HG03442 (cell line): ENCODE results near the gene COX5B.
"Not testable (repeated sequence)": the region's sequence is repeated elsewhere in the genome, so short reads cannot be mapped to it uniquely, and the experiment has no call there.

Source experiments
- ATAC-seq: cut with Tn5 transposase; IDR thresholded peaks from one replicate; pipeline ENCODE4 v1.9.1; 2021; ENCODE audit warnings: mild to moderate bottlenecking, moderate library complexity; ENCODE audit not compliant: unreplicated experiment

Gene COX5B

DNA sequence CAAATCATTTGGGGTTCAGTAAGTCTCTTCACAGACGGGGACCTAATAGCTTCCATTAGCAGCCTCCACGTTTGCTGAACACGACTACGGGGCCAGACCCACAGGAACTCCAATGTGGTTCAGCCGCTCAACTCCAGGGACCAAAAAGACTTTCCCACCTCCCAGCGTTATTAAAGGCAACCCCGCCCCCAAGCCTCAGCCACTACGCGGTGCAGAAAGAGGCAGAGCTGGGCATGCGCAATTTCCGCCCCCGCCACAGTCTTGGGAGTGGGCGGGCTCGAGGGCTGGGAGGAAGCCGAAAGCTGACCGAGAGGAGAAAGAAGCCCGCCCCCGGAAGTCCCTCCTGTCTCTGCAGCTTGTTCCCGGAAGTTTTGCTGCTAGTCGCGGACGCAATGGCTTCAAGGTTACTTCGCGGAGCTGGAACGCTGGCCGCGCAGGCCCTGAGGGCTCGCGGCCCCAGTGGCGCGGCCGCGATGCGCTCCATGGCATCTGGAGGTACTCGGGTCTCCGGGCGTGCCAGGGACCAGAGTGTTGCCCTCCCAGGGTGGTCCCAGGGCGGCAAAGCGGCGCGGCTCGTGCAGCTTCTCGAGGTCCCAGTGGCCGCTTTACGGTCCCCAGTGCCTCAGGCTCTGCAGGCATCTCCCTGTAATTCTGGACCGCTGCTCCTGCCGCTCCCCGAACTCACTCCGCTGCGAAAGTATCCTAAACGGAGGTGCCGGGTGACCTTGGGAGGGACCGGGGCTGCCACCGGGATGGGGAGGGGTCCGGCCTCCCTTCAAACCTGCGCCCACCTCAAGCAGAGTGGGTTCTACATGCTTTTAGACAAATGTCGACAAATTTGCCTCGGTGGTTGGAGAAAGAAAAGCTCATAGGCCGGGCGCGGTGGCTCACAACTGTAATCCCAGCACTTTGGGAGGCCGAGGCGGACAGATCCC, at the start of gene COX5B:
Gene COX5B, plus strand, starts transcription at position 368 of the 935 bp plus-strand sequence. Its CDS starts 25 bp downstream, at position 393.
- ATAC-seq = peak; percentile 93

- ATAC-seq = not testable (repeated sequence)
Observed at GRCh38 chr2:97596180-97596579, 49.7 kb upstream of the COX5B start.

GRCh38 chr2:97601537-97601936, 44.3 kb upstream of the COX5B start:
- ATAC-seq = not testable (repeated sequence)

DNA sequence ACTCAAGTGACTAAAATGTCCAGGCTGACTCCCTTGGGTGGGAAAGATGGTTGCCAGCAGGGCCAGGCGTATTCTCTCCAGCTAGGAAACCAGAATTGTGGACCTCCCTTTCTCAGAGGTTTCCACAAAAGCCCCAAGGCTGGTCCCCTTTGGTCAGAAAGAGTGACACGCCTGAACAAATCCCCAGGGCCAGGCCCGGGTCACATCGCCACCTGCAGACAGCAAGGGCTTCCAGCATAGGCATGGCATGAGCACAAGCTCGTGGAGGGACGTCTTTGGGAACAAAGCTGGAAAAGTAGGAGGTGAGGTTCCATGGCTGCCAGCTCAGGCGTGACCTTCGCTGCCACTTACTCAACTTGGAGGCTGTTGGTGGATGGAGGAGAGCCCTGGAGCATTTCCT, 40.8 kb upstream of the COX5B start:
- ATAC-seq = not testable (repeated sequence)

GRCh38 chr2:97605524-97606339, 40.1 kb upstream of the COX5B start:
- not testable (repeated sequence) for ATAC-seq

DNA sequence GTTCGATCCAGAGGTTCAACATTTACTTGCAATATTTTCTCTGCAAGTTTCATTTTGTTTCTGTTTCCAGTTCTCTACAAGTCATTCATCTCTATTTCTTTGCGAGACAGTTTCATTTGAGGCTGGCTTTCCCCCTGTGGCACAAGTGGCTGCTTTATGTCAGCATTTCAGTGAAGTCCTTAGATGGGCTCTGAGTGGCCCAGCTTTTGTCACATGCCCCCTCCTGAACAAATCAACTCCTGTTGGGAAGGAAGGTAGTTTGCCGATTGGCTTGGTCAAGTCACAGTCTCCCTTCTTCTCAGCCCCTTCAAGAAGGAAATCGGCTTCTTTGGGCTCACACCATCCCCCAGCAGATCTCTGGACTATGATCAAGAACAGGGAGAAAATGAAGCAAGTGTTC, 37.1 kb upstream of the COX5B start:
- ATAC-seq = not testable (repeated sequence)

DNA sequence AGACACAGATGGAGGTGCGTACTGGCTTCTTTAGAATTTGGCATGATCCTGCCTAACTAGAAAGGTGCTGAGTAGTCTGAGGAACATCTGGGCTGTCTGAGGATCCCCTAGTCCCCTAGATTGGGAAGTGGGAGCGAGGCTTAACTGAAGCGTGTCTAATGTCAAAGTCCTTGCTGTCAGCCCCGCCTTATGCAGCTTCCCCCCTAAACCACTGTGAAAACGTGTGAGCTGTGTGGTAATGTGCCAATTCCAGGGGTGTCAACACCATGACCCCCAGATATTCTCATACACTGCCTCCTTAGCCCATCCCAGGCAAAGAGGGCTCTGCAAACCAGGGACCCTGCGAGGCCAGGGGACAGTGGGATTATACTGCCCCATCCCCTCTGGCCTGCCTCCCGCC, 34.0 kb upstream of the COX5B start:
- not testable (repeated sequence) for ATAC-seq

- ATAC-seq = not testable (repeated sequence)
Observed at GRCh38 chr2:97615746-97616145, 30.1 kb upstream of the COX5B start.

GRCh38 chr2:97617911-97618310, 28.0 kb upstream of the COX5B start:
- ATAC-seq = no peak

DNA sequence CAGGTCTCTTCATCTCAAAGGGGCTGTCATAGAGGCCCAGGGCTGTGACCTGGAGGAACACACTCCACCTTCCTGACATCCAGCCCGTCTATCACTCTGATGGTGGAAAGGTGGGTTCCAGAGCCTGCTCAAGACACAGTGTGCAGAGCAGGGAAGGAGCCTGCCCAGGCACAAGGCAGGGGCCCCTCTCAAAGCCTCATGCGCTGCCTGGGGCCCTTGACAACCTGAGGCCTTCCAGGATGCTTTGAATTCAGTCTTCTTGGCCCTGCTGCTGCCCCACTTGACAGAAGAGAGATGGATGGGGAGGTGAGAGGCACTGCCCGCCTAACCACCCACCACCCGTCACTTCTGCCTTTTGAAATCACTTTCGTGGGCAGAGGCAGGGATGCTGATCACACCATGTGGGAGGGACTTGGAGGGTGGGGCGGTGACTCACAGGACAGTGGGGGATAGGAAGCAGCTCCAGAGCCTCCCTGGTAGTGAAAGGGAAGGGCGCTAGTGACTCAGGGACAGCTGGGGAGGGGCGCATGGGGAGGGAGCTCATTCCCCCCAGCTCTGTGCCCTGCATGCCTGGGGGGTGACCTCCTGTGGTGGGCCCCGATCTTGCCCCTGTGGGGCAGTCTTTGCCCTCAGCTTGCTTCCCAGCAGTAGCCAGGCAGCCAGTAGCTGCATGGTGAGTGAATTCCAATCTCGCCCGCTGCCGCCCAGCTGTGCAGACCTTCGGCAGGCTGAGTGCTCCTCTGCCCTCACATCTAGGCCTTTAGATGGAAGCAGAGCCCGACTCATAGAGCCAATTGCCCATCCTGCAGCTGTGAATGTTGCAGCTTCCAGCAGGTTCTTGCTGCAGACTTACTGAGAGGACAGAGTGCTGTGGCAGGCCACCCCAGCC, 26.7 kb upstream of the COX5B start:
- ATAC-seq = not testable (repeated sequence)

DNA sequence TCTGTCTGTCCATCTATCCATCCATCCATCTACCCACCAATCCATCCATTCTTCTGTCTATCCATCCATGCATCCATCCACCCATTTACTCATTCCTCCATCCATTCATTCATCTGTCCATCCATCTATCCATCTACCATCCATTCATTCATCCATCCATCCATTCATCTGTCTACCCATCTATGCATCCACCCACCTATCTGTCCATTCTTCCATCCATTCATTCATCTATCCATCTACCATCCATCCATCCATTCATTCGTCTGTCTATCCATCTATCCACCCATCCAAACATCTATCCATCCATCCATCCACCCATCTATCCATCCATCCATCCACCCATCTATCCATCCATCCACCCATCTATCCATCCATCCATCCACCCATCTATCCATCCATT, 25.4 kb upstream of the COX5B start:
- not testable (repeated sequence) for ATAC-seq

DNA sequence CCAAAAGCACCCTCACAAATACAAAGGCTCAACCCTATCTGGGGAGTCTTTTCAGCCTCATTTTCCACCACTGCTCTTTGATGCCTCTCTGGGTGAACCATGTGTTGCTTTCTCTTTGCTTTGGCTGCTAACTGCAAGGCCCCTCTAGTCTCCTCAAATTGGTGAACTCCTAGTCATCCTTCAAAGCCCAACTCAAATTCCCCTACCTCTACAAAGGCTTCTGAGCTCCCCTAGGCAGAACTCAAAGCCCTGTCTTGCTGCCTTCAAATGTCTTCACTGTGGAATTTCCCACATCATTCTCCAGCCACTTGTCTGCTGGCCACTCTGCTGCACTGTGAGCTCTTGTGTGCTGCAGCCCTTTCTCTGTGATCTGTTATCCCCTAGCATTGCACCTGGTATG, 22.9 kb upstream of the COX5B start:
- not testable (repeated sequence) for ATAC-seq

DNA sequence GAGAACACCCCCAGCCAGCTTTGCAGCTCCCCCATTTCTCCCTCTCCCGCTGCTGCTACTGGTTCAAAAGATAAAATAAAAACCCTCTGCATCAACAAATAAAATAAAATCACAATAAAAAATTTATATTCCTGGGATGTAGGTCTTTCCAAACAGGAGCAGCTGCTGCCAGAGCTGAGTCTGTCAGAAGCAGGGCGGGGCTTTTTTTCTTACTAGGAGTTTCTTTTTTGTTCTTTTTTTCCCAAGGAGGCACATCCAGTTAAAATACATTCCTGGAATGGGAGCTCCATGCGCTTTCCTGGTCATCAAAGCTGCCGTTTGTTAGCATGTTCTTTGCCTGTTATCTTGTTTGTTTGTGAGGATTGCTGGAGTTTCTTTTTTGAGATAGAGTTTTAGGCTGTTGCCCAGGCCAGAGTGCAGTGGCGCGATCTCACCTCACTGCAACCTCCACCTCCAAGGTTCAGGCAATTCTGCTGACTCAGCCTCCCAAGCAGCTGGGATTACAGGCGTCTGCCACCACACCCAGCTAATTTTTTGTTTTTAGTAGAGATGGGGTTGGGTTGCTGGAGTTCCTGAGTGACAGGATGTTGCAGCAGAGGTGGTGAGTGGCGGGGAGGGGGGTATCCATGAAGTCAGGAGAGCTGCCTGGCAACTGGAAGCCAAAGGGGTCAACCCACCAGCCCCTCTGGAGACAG, 20.4 kb upstream of the COX5B start:
- not testable (repeated sequence) for ATAC-seq

GRCh38 chr2:97626049-97626430, 19.8 kb upstream of the COX5B start:
- not testable (repeated sequence) for ATAC-seq

- no peak for ATAC-seq
Observed at GRCh38 chr2:97644023-97644717, 1.7 kb upstream of the COX5B start.

- ATAC-seq = peak; percentile 42
Observed at GRCh38 chr2:97645112-97645694, 659 bp upstream of the COX5B start.

DNA sequence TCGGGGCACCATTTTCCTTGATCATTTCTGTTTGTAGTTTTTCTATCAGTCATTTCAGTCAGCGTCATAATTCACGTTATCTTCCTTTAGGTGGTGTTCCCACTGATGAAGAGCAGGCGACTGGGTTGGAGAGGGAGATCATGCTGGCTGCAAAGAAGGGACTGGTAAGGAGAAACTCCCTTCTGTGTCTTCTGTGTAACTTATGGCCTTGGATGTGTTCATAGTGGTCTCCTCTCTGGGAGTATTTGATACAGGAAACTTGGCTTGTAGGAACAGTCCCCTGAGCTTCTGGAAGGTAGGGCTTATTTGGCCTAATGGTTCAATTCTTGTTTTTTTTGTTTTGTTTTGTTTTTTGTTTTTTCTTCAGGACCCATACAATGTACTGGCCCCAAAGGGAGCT, 1.1 kb downstream of the COX5B start:
- ATAC-seq = no peak

DNA sequence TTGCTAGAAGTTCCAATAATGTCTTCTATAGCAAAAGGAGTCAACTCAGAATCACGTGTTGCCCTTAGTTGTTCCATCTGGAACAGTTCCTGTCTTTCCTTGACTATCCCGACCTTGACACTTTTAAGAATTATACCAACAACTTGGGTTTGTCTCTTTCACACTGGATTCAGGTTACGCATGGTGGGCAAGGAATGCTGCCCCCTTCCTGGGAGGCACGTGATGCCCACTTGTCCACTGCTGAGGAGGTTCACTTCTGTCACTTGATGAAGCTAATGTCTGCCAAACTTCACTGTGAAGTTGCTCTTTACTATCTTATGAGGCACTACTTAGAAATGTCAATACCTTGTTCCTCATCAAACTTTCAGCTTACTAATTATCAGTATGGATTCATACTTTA, 5.3 kb downstream of the COX5B start:
- no peak for ATAC-seq

GRCh38 chr2:97653473-97653872, 7.6 kb downstream of the COX5B start:
- ATAC-seq = no peak
